ENCODE results near the gene ST6GALNAC1. TPM values are rescaled to one million over a fixed set of nuclear protein-coding genes. Genes with fewer than 3 reads are reported as not detected.
"Not testable (repeated sequence)": the region's sequence is repeated elsewhere in the genome, so short reads cannot be mapped to it uniquely, and the experiment has no call there.

Gene ST6GALNAC1
- total RNA-seq, 1 donor from 2014 or later, result not detected

DNA sequence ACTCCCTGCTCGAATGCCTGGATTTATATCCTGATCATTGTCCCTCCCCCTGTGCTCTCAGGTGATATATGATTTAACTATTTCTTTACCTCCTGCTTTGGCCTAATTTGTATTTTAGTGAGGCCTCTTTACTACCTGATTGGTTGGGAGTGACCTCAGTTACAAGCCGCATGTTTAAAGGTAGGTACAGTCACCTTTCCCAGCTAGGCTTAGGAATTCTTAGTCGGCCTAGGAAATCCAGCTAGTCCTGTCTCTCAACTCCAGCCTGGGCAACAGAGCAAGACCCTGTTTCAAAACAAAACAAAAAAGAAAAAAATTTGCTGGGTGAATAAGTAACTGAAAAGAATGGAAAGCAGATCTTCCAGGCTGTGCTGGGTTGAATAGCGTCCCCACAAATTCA lies 31.1 kb downstream of the ST6GALNAC1 start:
- Histone ChIP-seq H3K4me3 (ENCODE audit: low read depth, low read length) (no peak overlapping the region), H3K27me3 (ENCODE audit: control insufficient read depth, insufficient read depth, low read length) (no peaks in the 10 kb centered on the region), H3K36me3 (ENCODE audit: control insufficient read depth, insufficient read depth, low read length) (no peaks in the 10 kb centered on the region)
- TF ChIP-seq, protein P1, sequence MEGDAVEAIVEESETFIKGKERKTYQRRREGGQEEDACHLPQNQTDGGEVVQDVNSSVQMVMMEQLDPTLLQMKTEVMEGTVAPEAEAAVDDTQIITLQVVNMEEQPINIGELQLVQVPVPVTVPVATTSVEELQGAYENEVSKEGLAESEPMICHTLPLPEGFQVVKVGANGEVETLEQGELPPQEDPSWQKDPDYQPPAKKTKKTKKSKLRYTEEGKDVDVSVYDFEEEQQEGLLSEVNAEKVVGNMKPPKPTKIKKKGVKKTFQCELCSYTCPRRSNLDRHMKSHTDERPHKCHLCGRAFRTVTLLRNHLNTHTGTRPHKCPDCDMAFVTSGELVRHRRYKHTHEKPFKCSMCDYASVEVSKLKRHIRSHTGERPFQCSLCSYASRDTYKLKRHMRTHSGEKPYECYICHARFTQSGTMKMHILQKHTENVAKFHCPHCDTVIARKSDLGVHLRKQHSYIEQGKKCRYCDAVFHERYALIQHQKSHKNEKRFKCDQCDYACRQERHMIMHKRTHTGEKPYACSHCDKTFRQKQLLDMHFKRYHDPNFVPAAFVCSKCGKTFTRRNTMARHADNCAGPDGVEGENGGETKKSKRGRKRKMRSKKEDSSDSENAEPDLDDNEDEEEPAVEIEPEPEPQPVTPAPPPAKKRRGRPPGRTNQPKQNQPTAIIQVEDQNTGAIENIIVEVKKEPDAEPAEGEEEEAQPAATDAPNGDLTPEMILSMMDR (IDR thresholded peaks at IDR 0.05; ENCODE audit: insufficient read depth, low read length, poor library complexity, severe bottlenecking), result no peak
- no peak for DNase-seq (ENCODE audit: low read depth)

DNA sequence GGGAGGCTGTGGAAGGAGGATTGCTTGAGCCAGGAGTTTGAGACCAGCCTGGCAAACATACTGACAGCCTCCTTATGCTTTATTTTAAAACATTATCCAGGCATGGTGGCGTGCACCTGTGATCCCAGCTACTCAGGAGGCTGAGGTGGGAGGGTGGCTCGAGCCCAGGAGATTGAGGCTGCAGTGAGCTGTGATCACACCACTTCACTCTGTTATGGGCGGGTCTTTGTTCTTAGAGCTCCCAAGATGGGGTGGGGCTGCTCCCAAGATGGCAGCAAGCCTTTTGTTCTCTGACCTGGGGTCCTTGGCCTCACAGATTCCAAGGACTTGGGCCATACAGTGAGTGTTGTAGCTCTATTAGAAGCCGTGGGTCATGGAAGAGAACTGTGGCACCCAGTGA lies 31.8 kb downstream of the ST6GALNAC1 start:
- Histone ChIP-seq H3K27me3 (ENCODE audit: control insufficient read depth, insufficient read depth, low read length) (no peaks in the 10 kb centered on the region), H3K36me3 (ENCODE audit: control insufficient read depth, insufficient read depth, low read length) (no peaks in the 10 kb centered on the region), H3K4me3 (ENCODE audit: low read depth, low read length) (no peak overlapping the region)
- TF ChIP-seq, protein P1 (IDR thresholded peaks at IDR 0.05; ENCODE audit: insufficient read depth, low read length, poor library complexity, severe bottlenecking), result no peak
- DNase-seq (ENCODE audit: low read depth), result no peak

DNA sequence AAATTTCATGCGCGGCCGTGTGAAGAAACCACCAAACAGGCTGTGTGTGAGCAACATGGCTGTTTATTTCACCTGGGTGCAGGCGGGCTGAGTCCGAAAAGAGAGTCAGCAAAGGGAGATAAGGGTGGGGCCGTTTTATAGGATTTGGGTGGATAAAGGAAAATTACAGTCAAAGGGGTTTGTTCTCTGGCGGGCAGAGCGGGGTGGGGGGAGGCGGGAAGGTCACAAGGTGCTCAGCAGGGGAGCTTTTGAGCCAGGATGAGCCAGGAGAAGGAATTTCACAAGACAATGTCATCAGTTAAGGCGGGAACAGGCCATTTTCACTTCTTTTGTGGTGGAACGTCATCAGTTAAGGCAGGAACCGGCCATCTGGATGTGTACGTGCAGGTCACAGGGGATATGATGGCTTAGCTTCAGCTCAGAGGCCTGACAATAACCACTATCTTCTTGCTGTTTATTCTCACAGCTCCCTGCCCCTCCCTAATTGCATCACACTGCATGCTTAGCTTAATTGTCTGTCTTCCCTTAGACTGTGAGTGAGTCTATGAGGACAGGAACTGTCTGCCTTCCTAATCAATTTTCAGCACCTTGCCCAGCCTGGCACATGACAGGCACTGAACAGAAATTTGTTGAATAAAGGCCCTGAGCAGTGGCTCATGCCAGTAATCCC lies 32.3 kb downstream of the ST6GALNAC1 start:
- H3K4me3 ChIP-seq (ENCODE audit: low read depth, low read length); H3K36me3 ChIP-seq (ENCODE audit: control insufficient read depth, insufficient read depth, low read length); H3K27me3 ChIP-seq (ENCODE audit: control insufficient read depth, insufficient read depth, low read length); DNase-seq (ENCODE audit: low read depth): not testable (repeated sequence)

DNA sequence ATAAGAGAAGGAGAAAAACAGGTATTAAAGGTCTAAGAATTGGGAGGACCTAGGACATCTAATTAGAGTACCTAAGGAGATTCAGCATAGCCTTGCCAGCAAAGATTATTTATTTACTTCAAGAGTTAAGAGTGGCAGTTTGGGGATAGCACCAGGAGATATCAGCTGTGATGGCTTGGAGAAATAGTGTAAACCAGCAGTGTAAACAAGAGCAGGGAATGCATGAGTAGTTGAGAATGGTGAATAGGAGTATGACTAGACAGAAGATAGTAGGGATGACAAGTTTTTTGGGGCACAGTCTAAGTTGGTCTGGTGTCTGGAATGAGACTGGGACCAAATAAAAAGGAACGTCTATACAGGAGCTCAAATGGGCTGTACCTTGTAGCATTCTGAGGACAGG lies 36.9 kb downstream of the ST6GALNAC1 start:
- H3K36me3 ChIP-seq (ENCODE audit: control insufficient read depth, insufficient read depth, low read length); H3K27me3 ChIP-seq (ENCODE audit: control insufficient read depth, insufficient read depth, low read length); DNase-seq (ENCODE audit: low read depth); H3K4me3 ChIP-seq (ENCODE audit: low read depth, low read length): not testable (repeated sequence)

DNA sequence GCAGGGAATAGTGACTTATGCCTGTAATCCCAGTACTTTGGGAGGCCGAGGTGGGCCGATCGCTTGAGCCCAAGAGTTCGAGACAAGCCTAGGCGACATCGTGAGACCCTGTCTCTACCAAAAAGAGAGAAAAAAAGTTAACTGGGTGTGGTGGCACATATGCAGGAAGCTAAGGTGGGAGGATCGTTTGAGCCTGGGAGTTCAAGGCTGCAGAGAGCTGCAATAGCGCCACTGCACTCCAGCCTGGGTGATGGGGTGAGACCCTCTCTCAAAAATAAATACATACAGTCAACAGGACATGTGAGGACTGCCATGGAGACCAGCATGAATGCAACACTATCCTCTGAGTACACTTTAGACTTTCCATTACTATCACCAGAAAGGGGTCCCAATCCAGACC lies 42.5 kb downstream of the ST6GALNAC1 start:
- Histone ChIP-seq H3K4me3 (ENCODE audit: low read depth, low read length) (no peak overlapping the region), H3K27me3 (ENCODE audit: control insufficient read depth, insufficient read depth, low read length) (no peaks in the 10 kb centered on the region), H3K36me3 (ENCODE audit: control insufficient read depth, insufficient read depth, low read length) (no peaks in the 10 kb centered on the region)
- TF ChIP-seq, protein P1 (IDR thresholded peaks at IDR 0.05; ENCODE audit: insufficient read depth, low read length, poor library complexity, severe bottlenecking), result no peak
- DNase-seq (ENCODE audit: low read depth), result no peak

DNA sequence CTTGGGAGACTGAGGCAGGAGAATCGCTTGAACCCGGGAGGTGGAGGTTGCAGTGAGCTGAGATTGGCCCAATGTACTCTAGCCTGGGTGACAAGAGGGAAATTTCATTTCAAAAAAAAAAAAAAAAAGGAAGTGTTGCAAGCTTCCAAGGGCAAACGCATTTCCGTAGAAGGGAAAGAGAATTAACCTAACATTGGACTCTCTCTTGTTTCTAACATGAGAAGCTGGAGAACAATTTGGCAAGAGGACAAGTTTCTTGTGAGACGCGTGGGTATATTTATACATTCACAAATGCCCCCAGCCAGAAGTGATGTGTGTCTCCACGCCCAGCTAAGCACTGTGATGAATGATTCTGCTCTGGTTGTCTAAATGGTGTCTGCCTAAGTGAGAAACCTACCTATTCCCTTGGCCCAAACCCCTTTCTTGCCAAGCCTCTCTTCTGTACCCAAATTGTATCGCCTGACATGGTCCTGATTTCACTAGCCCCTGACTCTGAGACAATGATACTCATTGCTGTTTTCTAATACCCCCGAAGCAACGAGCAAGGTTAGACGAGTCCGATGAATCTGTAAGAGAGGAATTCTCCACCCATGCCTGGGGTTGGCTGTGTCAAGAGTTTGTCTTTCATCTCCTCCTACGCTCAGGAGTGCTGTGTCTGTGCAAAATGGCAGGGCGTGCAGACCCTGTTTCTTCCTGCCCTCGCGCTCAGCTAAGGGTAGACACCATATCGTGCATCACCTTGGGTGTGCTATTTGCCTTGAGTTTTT lies 43.7 kb downstream of the ST6GALNAC1 start:
- TF ChIP-seq, protein P1 (IDR thresholded peaks at IDR 0.05; ENCODE audit: insufficient read depth, low read length, poor library complexity, severe bottlenecking), result no peak
- H3K36me3 ChIP-seq (ENCODE audit: control insufficient read depth, insufficient read depth, low read length), result no peaks in the 10 kb centered on the region
- no peak for DNase-seq (ENCODE audit: low read depth)
- H3K27me3 ChIP-seq (ENCODE audit: control insufficient read depth, insufficient read depth, low read length), result no peaks in the 10 kb centered on the region
- H3K4me3 ChIP-seq (ENCODE audit: low read depth, low read length), result no peak overlapping the region
